A549 (cell line): ENCODE data around the gene SPAG17. TPM values are rescaled to one million over a fixed set of nuclear protein-coding genes. Genes with fewer than 3 reads are reported as not detected.

Source experiments
- ATAC-seq, 2 experiments: fragments of 200-7000 bp in 1 of 2; fragments of >200 bp in 1 of 2; cut with Nextera tagmentation in 1 of 2; cut with Tn5 transposase in 1 of 2; 3 replicates each; pipeline versions ENCODE4 v1.8.0 to v1.9.1; 2018 to 2020; ENCODE audit warnings: mild to moderate bottlenecking in 1 of 2, moderate library complexity in 1 of 2
- CTCF ChIA-PET: fragments of 300-600 bp; sonication (Branson Sonifier 250); formaldehyde crosslinking; extraction: SDS; loops from one replicate; lab custom pipeline; 2021; ENCODE audit warnings: antibody characterized with exemption, inconsistent platforms; lab: Yijun Ruan, JAX
- POLR2A ChIA-PET: fragments of 350-600 bp; formaldehyde crosslinking; extraction: SDS; loops from one replicate; lab custom pipeline; 2021; ENCODE audit warnings: antibody characterized with exemption, inconsistent platforms; lab: Yijun Ruan, JAX
- DNase-seq, 2 experiments: peaks; one replicate each; pipeline versions ENCODE4 v3.0.0 to v3.0.0-alpha.2; 2011 to 2016; ENCODE audit warnings: low read depth in 1 of 2, low spot score in 1 of 2
- FAIRE-seq: peaks from 2 replicates; lab custom pipeline; 2011; peaks lifted over from hg19 to GRCh38; lab: Jason Lieb, UNC
- H3K27ac ChIP-seq, 2 experiments: fragments of >200 bp; sonication (Bioruptor Twin); formaldehyde crosslinking; 3 replicates each; pipeline ENCODE4 v1.5.1; 2016 to 2017
- H3K4me1 ChIP-seq: fragments of >200 bp; sonication (Bioruptor Twin); formaldehyde crosslinking; 3 replicates; pipeline ENCODE4 v1.6.1; 2016
- H3K4me2 ChIP-seq: fragments of >200 bp; sonication (Bioruptor Twin); formaldehyde crosslinking; 3 replicates; pipeline ENCODE4 v1.6.1; 2016
- H3K4me3 ChIP-seq: fragments of >200 bp; sonication (Bioruptor Twin); formaldehyde crosslinking; 3 replicates; pipeline ENCODE4 v1.5.1; 2016
- H3K9me3 ChIP-seq: fragments of >200 bp; sonication (Bioruptor Twin); formaldehyde crosslinking; 3 replicates; pipeline ENCODE4 v1.6.1; 2016
- BHLHE40 ChIP-seq: IDR thresholded peaks from 2 replicates; pipeline ENCODE4 v1.6.1; 2012; ENCODE audit warnings: low read depth, low read length, inconsistent platforms
- CHD2 ChIP-seq: fragments of 150-350 bp; IDR thresholded peaks from 2 replicates; pipeline ENCODE4 v1.6.1; 2014; ENCODE audit warnings: low read length; ENCODE audit not compliant: partially characterized antibody
- E2F6 ChIP-seq: IDR thresholded peaks from 2 replicates; pipeline ENCODE4 v1.6.1; 2012; ENCODE audit warnings: low read depth, borderline replicate concordance
- EHMT2 ChIP-seq: fragments of 200-600 bp; sonication (generic); IDR thresholded peaks from 2 replicates; pipeline ENCODE4 v1.6.1; 2016; ENCODE audit warnings: antibody characterized with exemption, low read depth, mild to moderate bottlenecking, moderate library complexity
- ELK1 ChIP-seq: fragments of 150-350 bp; IDR thresholded peaks from 2 replicates; pipeline ENCODE4 v1.6.1; 2014; ENCODE audit warnings: low read depth, mild to moderate bottlenecking, low read length
- FOSB ChIP-seq: fragments of 250-450 bp; sonication (Bioruptor Pico); IDR thresholded peaks from 2 replicates; pipeline ENCODE4 v1.5.0; 2020; ENCODE audit warnings: mild to moderate bottlenecking, moderate library complexity
- FOSL2 ChIP-seq, 2 experiments: fragments of 450-650 bp in 1 of 2; fragments of >200 bp in 1 of 2; sonication (Bioruptor Twin) in 1 of 2; formaldehyde crosslinking; IDR thresholded peaks; 2 replicates each; pipeline versions ENCODE4 v1.5.0 to v1.6.1; 2016 to 2020; ENCODE audit warnings: mild to moderate bottlenecking in 1 of 2, moderate library complexity in 1 of 2
- FOXS1 ChIP-seq: fragments of 250-450 bp; sonication (Bioruptor Pico); IDR thresholded peaks from 2 replicates; pipeline ENCODE4 v1.5.0; 2020; ENCODE audit warnings: mild to moderate bottlenecking, moderate library complexity
- HEYL ChIP-seq: fragments of 250-450 bp; sonication (Bioruptor Pico); IDR thresholded peaks from 2 replicates; pipeline ENCODE4 v1.8.0; 2021; ENCODE audit warnings: mild to moderate bottlenecking, moderate library complexity
- HOXA7 ChIP-seq: fragments of 250-450 bp; sonication (Bioruptor Pico); IDR thresholded peaks from 2 replicates; pipeline ENCODE4 v1.5.0; 2020; ENCODE audit warnings: mild to moderate bottlenecking, moderate library complexity
- HOXB13 ChIP-seq: fragments of 250-450 bp; sonication (Bioruptor Pico); IDR thresholded peaks from 2 replicates; pipeline ENCODE4 v1.5.0; 2020; ENCODE audit warnings: low read depth, mild to moderate bottlenecking, moderate library complexity
- JUN ChIP-seq, 2 experiments: fragments of >200 bp; sonication (Bioruptor Twin); formaldehyde crosslinking; IDR thresholded peaks; 2 replicates in 1 of 2; 3 replicates in 1 of 2; pipeline ENCODE4 v1.6.1; 2016 to 2017
- JUNB ChIP-seq: fragments of >200 bp; sonication (Bioruptor Twin); formaldehyde crosslinking; IDR thresholded peaks from 2 replicates; pipeline ENCODE4 v1.6.1; 2016
- KDM1A ChIP-seq: fragments of 200-600 bp; sonication (generic); IDR thresholded peaks from 2 replicates; pipeline ENCODE4 v1.6.1; 2016; ENCODE audit warnings: low read depth, mild to moderate bottlenecking
- KDM5A ChIP-seq: fragments of 200-600 bp; sonication (generic); IDR thresholded peaks from 2 replicates; pipeline ENCODE4 v1.6.1; 2016; ENCODE audit warnings: antibody characterized with exemption, mild to moderate bottlenecking
- MAFK ChIP-seq: fragments of 450-650 bp; IDR thresholded peaks from 2 replicates; pipeline ENCODE4 v1.6.1; 2014; ENCODE audit not compliant: partially characterized antibody
- NFE2L2 ChIP-seq: fragments of 150-350 bp; conservative IDR thresholded peaks from 2 replicates; pipeline ENCODE4 v1.6.1; 2014; ENCODE audit warnings: low read length
- NPAS2 ChIP-seq: fragments of 250-450 bp; sonication (Bioruptor Pico); IDR thresholded peaks from 2 replicates; pipeline ENCODE4 v1.8.0; 2022; ENCODE audit warnings: mild to moderate bottlenecking, moderate library complexity, borderline replicate concordance
- NR3C1 ChIP-seq: fragments of >200 bp; sonication (Bioruptor Twin); formaldehyde crosslinking; IDR thresholded peaks from 3 replicates; pipeline ENCODE4 v1.6.1; 2017
- POLR2A ChIP-seq: IDR thresholded peaks from 2 replicates; pipeline ENCODE4 v1.6.1; 2012; ENCODE audit warnings: mild to moderate bottlenecking, low read length
- RAD21 ChIP-seq, 2 experiments: fragments of >200 bp in 1 of 2; sonication (Bioruptor Twin) in 1 of 2; formaldehyde crosslinking in 1 of 2; IDR thresholded peaks in 1 of 2; conservative IDR thresholded peaks in 1 of 2; 2 replicates in 1 of 2; 3 replicates in 1 of 2; pipeline ENCODE4 v1.6.1; 2012 to 2018; ENCODE audit warnings: inconsistent platforms in 1 of 2
- RCOR1 ChIP-seq: fragments of 150-350 bp; IDR thresholded peaks from 2 replicates; pipeline ENCODE4 v1.6.1; 2014; ENCODE audit warnings: antibody characterized with exemption, low read length, low read depth
- REST ChIP-seq: fragments of 200-600 bp; sonication (generic); IDR thresholded peaks from 2 replicates; pipeline ENCODE4 v1.6.1; 2016; ENCODE audit warnings: antibody characterized with exemption, mild to moderate bottlenecking, moderate library complexity
- RFX5 ChIP-seq: fragments of 450-650 bp; IDR thresholded peaks from 2 replicates; pipeline ENCODE4 v1.7.1; 2014; ENCODE audit warnings: antibody characterized with exemption, mild to moderate bottlenecking, moderate library complexity
- RNF2 ChIP-seq: fragments of 200-600 bp; sonication (generic); IDR thresholded peaks from 2 replicates; pipeline ENCODE4 v1.6.1; 2016; ENCODE audit warnings: low read depth, mild to moderate bottlenecking, antibody characterized with exemption, moderate library complexity, borderline replicate concordance
- TFCP2L1 ChIP-seq: fragments of 250-450 bp; sonication (Bioruptor Pico); IDR thresholded peaks from 2 replicates; pipeline ENCODE4 v1.5.0; 2021; ENCODE audit warnings: mild to moderate bottlenecking
- TP53 ChIP-seq: fragments of 250-450 bp; sonication (Bioruptor Pico); IDR thresholded peaks from 2 replicates; pipeline ENCODE4 v1.5.0; 2021; ENCODE audit warnings: mild to moderate bottlenecking, moderate library complexity
- ZC3H11A ChIP-seq: fragments of 450-650 bp; IDR thresholded peaks from 2 replicates; pipeline ENCODE4 v1.6.1; 2014; ENCODE audit warnings: antibody characterized with exemption, mild to moderate bottlenecking
- ZFP36 ChIP-seq: fragments of 450-650 bp; IDR thresholded peaks from 2 replicates; pipeline ENCODE4 v1.6.1; 2014; ENCODE audit warnings: borderline replicate concordance; ENCODE audit not compliant: partially characterized antibody
- ZNF302 ChIP-seq: fragments of 250-450 bp; sonication (Bioruptor Pico); IDR thresholded peaks from 2 replicates; pipeline ENCODE4 v1.9.0; 2021; ENCODE audit warnings: inconsistent platforms, mild to moderate bottlenecking, moderate library complexity
- ZSCAN20 ChIP-seq: fragments of 250-450 bp; sonication (Bioruptor Pico); IDR thresholded peaks from 2 replicates; pipeline ENCODE4 v1.8.0; 2022; ENCODE audit warnings: mild to moderate bottlenecking, moderate library complexity
- WGBS: methylation state at CpG from one replicate; pipeline ENCODE4 v1.1.6; 2017; ENCODE audit errors: missing lambda C conversion rate; 5-methylcytosine and 5-hydroxymethylcytosine counted together
- polyA plus RNA-seq, 4 experiments: library from polyadenylated mRNA; depleted of rRNA in 3 of 4; stranded (reverse); fragments of >200 nt; fragmentation: RNase III in 1 of 4; extraction: RNeasy Plus Mini Kit Qiagen cat#74134 plus additional on column Dnase treatment in 1 of 4; gene quantifications; 2 replicates in 3 of 4; 3 replicates in 1 of 4; pipeline ENCODE4 v1.2.3, GENCODE V29; 2011 to 2017
- TF ChIP-seq, protein P1 (sequence below): fragments of 450-650 bp; IDR thresholded peaks from 2 replicates; pipeline ENCODE4 v1.6.1; 2014; ENCODE audit warnings: antibody characterized with exemption

SPAG17 gene
- polyA plus RNA-seq, 2 of the 4 experiments (the other 2 are of a cell fraction), result 0.13 TPM; not detected in 1

DNA sequence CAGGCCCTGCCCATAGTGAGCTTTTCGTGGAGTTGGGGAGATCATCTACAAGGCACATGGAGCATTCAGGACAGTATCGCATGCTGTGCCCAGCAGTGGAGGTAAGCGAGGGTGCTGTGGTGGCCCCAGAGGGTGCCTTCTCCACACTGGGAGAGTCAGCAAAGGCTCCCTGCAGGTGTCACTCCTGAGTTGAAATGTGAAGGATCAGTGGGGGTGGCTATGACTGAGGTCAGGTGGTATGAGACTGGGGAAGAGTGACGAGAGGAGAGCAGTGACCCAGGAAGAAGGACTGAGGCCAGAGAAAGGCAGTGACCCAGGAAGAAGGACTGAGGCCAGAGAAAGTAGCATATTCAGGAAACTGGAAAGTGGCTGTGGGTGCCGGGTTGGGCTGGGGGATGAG is 53.0 kb downstream of the SPAG17 start:
- no peak for TF ChIP-seq RNF2
- no peak for TF ChIP-seq EHMT2
- no peak for TF ChIP-seq KDM1A
- TF ChIP-seq FOSL2 (IDR thresholded peaks at IDR 0.05), result no peak
- TF ChIP-seq FOSL2 (CRISPR knock-in tag; IDR thresholded peaks at IDR 0.05), result no peak
- no peak for TF ChIP-seq ZFP36
- TF ChIP-seq FOXS1 (CRISPR knock-in tag), result no peak
- TF ChIP-seq ZC3H11A, result no peak
- TF ChIP-seq BHLHE40, result no peak
- no peak for TF ChIP-seq RAD21 (conservative IDR thresholded peaks at IDR 0.05 in 1 of 2, IDR thresholded peaks at IDR 0.05 in 1 of 2)
- TF ChIP-seq, all 56 proteins: peak for 0
- CTCF ChIA-PET, result no interaction called here

GRCh38 chr1:118128761-118129160 is 56.3 kb downstream of the SPAG17 start:
- no peak overlapping the region for H3K4me3 ChIP-seq
- DNase-seq (no peak), ATAC-seq (no peak), FAIRE-seq (no peak)
- ChIA-PET POLR2A (no interaction called here), CTCF (no interaction called here)
- no peak overlapping the region for H3K4me2 ChIP-seq
- TF ChIP-seq RNF2, result no peak
- no peak for TF ChIP-seq ZC3H11A
- no peak for TF ChIP-seq KDM1A
- TF ChIP-seq TFCP2L1 (CRISPR knock-in tag), result no peak
- TF ChIP-seq CHD2, result no peak
- TF ChIP-seq RFX5, result no peak
- TF ChIP-seq BHLHE40, result no peak
- no peak for TF ChIP-seq NR3C1
- no peak for TF ChIP-seq RAD21 (conservative IDR thresholded peaks at IDR 0.05 in 1 of 2, IDR thresholded peaks at IDR 0.05 in 1 of 2)
- no peak for TF ChIP-seq FOSB (CRISPR knock-in tag)
- TF ChIP-seq HOXB13 (CRISPR knock-in tag), result no peak
- TF ChIP-seq JUNB, result no peak
- TF ChIP-seq KDM5A, result no peak
- TF ChIP-seq JUN (IDR thresholded peaks at IDR 0.05), result no peak
- no peak for TF ChIP-seq ELK1
- TF ChIP-seq ZSCAN20 (CRISPR knock-in tag), result no peak
- TF ChIP-seq NPAS2 (CRISPR knock-in tag), result no peak
- TF ChIP-seq NFE2L2, result no peak
- no peaks in the 10 kb centered on the region for H3K4me1 ChIP-seq
- H3K9me3 ChIP-seq, result no peaks in the 10 kb centered on the region
- WGBS, result 0% methylated on average over 1 of the region's 1 CpG
- H3K27ac ChIP-seq, result no peak overlapping the region

More for the DNA sequence above, 53.0 kb downstream of the SPAG17 start:
- H3K27ac ChIP-seq, result no peak overlapping the region
- POLR2A ChIA-PET, result no interaction called here
- H3K9me3 ChIP-seq, result no peaks in the 10 kb centered on the region
- FAIRE-seq (no peak), DNase-seq (no peak), ATAC-seq (0 out of 6 replicates have a peak, but pooled peaks of 1 of the 2 experiments have one; percentile 28)
- no peak overlapping the region for H3K4me2 ChIP-seq
- H3K4me1 ChIP-seq, result no peaks in the 10 kb centered on the region
- WGBS, result 49% methylated on average over 5 of the region's 5 CpGs
- H3K4me3 ChIP-seq, result no peak overlapping the region

- POLR2A ChIA-PET, result no interaction called here
- ATAC-seq (no peak), DNase-seq (no peak), FAIRE-seq (no peak)
- Histone ChIP-seq H3K27ac (no peak overlapping the region), H3K4me2 (no peak overlapping the region), H3K4me3 (no peak overlapping the region), H3K4me1 (no peaks in the 10 kb centered on the region), H3K9me3 (no peaks in the 10 kb centered on the region)
- 3% methylated on average over 3 of the region's 3 CpGs for WGBS
- CTCF ChIA-PET, result no interaction called here
- TF ChIP-seq RCOR1 (no peak), MAFK (no peak), HEYL (no peak), FOSB (CRISPR knock-in tag) (no peak), HOXA7 (CRISPR knock-in tag) (no peak), KDM1A (no peak), E2F6 (no peak), REST (no peak), POLR2A (no peak), ZNF302 (CRISPR knock-in tag) (no peak), TP53 (no peak)
- TF ChIP-seq, protein P1, sequence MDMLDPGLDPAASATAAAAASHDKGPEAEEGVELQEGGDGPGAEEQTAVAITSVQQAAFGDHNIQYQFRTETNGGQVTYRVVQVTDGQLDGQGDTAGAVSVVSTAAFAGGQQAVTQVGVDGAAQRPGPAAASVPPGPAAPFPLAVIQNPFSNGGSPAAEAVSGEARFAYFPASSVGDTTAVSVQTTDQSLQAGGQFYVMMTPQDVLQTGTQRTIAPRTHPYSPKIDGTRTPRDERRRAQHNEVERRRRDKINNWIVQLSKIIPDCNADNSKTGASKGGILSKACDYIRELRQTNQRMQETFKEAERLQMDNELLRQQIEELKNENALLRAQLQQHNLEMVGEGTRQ, result no peak
These were observed 61.0 kb downstream of the SPAG17 start for GRCh38 chr1:118124064-118124463.
